Measurements from ENCODE around the gene NSD1. TPM values are rescaled to one million over a fixed set of nuclear protein-coding genes. Genes with fewer than 3 reads are reported as not detected.

NSD1 gene
- total and polyA plus RNA-seq, 2 of the 4 experiments (the other 2 are of a cell fraction): 7.7 to 31.0 TPM

- Histone ChIP-seq H2BK20ac (ENCODE audit: low read depth, low read length) (no peak overlapping the region), H2BK5ac (ENCODE audit: low read depth, low read length, poor library complexity, severe bottlenecking) (no peak overlapping the region), H3K23ac (ENCODE audit: low read depth, low read length) (no peak overlapping the region), H2BK15ac (ENCODE audit: low read depth, low read length) (no peak overlapping the region), H3K56ac (ENCODE audit: extremely low read depth, insufficient read depth, low read length) (no peak overlapping the region), H3K14ac (replicated peaks; ENCODE audit: low read depth, low read length) (no peak overlapping the region), H2AK5ac (ENCODE audit: low read depth, low read length) (no peak overlapping the region), H4K5ac (ENCODE audit: low read depth, low read length) (no peak overlapping the region), H3K9me3 (ENCODE audit: control insufficient read depth, insufficient read depth, low read length) (no peaks in the 10 kb centered on the region), H3K4me2 (ENCODE audit: low read depth, low read length) (no peak overlapping the region), H3K4me1 (ENCODE audit: control insufficient read depth, insufficient read depth, low read length) (no peaks in the 10 kb centered on the region), H3K4ac (ENCODE audit: low read depth, low read length) (no peak overlapping the region), H4K8ac (ENCODE audit: low read depth in 2 of 2, low read length in 2 of 2) (no peak overlapping the region), H3K9me1 (ENCODE audit: insufficient read depth, low read length) (no peaks in the 10 kb centered on the region; the same call in 1 of the 2 replicates), H3K27ac (ENCODE audit: insufficient read depth, low read length) (no peak overlapping the region), H2AFZ (replicated peaks; ENCODE audit: low read length, poor library complexity) (no peak overlapping the region), H3K36me3 (ENCODE audit: control insufficient read depth, insufficient read depth, low read length) (no peaks in the 10 kb centered on the region), H3K79me1 (ENCODE audit: low read depth in 1 of 2, low read length in 2 of 2) (no peaks in the 10 kb centered on the region), H2BK120ac (ENCODE audit: low read depth, low read length) (no peak overlapping the region), H2AK9ac (replicated peaks; ENCODE audit: low read depth, low read length, poor library complexity) (no peak overlapping the region), H3K27me3 (ENCODE audit: control insufficient read depth, insufficient read depth, low read length) (no peaks in the 10 kb centered on the region), H3K4me3 (ENCODE audit: insufficient read depth, low read depth, low read length) (no peak overlapping the region), H3K18ac (ENCODE audit: low read depth, low read length) (no peak overlapping the region), H4K20me1 (ENCODE audit: insufficient read depth, low read length) (no peaks in the 10 kb centered on the region), H3K9ac (ENCODE audit: low read depth, low read length) (no peak overlapping the region), H4K91ac (ENCODE audit: insufficient read depth, low read depth, low read length) (no peak overlapping the region)
- BruUV-seq (replicated peaks): no TSS peak
- ChIA-PET POLR2A (ENCODE audit: unreplicated experiment) (no interaction called here), CTCF (no interaction called here)
- dilution Hi-C loops (cut with HindIII; ENCODE audit: low sequenced_read_pairs, unreplicated experiment) (no loop called here), intact Hi-C loops (cut with micrococcal nuclease) (no loop called here), in situ Hi-C loops (cut with MboI; ENCODE audit: low sequenced_read_pairs) (no loop called here)
- no peak for ATAC-seq (ENCODE audit: low read depth)
- 72% methylated on average over 4 of the region's 5 CpGs; no CpG with 5 or more reads in 1 of the 2 experiments for WGBS, 2 experiments (ENCODE audit: extremely low coverage in 2 of 2, insufficient read length in 1 of 2)
- TF ChIP-seq NFE2L2 (IDR thresholded peaks at IDR 0.05; ENCODE audit: low read depth, low read length): no peak
- no peak for TF ChIP-seq POLR2A (IDR thresholded peaks at IDR 0.05; ENCODE audit: low read depth, low read length)
- no peak for TF ChIP-seq BHLHE40 (IDR thresholded peaks at IDR 0.05; ENCODE audit: low read depth, low read length)
- no peak for TF ChIP-seq MAFK (IDR thresholded peaks at IDR 0.05; ENCODE audit: low read depth, low read length)
- no peak for TF ChIP-seq CEBPB (IDR thresholded peaks at IDR 0.05; ENCODE audit: low read depth, low read length)
- no peak for TF ChIP-seq MXI1 (IDR thresholded peaks at IDR 0.05; ENCODE audit: borderline replicate concordance, low read depth, low read length)
- TF ChIP-seq, protein P1, sequence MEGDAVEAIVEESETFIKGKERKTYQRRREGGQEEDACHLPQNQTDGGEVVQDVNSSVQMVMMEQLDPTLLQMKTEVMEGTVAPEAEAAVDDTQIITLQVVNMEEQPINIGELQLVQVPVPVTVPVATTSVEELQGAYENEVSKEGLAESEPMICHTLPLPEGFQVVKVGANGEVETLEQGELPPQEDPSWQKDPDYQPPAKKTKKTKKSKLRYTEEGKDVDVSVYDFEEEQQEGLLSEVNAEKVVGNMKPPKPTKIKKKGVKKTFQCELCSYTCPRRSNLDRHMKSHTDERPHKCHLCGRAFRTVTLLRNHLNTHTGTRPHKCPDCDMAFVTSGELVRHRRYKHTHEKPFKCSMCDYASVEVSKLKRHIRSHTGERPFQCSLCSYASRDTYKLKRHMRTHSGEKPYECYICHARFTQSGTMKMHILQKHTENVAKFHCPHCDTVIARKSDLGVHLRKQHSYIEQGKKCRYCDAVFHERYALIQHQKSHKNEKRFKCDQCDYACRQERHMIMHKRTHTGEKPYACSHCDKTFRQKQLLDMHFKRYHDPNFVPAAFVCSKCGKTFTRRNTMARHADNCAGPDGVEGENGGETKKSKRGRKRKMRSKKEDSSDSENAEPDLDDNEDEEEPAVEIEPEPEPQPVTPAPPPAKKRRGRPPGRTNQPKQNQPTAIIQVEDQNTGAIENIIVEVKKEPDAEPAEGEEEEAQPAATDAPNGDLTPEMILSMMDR (conservative IDR thresholded peaks at IDR 0.05; ENCODE audit: low read depth, low read length): no peak
- TF ChIP-seq USF2 (IDR thresholded peaks at IDR 0.05; ENCODE audit: low read depth, low read length): no peak
- TF ChIP-seq RAD21 (IDR thresholded peaks at IDR 0.05; ENCODE audit: low read length): no peak
- TF ChIP-seq CHD1 (IDR thresholded peaks at IDR 0.05; ENCODE audit: low read depth, low read length): no peak
- TF ChIP-seq, protein P2, sequence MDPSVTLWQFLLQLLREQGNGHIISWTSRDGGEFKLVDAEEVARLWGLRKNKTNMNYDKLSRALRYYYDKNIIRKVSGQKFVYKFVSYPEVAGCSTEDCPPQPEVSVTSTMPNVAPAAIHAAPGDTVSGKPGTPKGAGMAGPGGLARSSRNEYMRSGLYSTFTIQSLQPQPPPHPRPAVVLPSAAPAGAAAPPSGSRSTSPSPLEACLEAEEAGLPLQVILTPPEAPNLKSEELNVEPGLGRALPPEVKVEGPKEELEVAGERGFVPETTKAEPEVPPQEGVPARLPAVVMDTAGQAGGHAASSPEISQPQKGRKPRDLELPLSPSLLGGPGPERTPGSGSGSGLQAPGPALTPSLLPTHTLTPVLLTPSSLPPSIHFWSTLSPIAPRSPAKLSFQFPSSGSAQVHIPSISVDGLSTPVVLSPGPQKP (IDR thresholded peaks at IDR 0.05; ENCODE audit: borderline replicate concordance, low read depth, low read length): no peak
- TF ChIP-seq FOS (IDR thresholded peaks at IDR 0.05; ENCODE audit: low read depth, low read length): no peak
- TF ChIP-seq SMC3 (IDR thresholded peaks at IDR 0.05; ENCODE audit: low read depth, low read length): no peak
- no peak for TF ChIP-seq MAZ (IDR thresholded peaks at IDR 0.05; ENCODE audit: borderline replicate concordance, low read depth, low read length)
- no peak for TF ChIP-seq RFX5 (IDR thresholded peaks at IDR 0.05; ENCODE audit: low read depth, low read length)
- no peak for TF ChIP-seq RCOR1 (IDR thresholded peaks at IDR 0.05; ENCODE audit: insufficient replicate concordance, low read length)
- DNase-seq: no peak
Measured at GRCh38 chr5:177122566-177122965, 11.0 kb upstream of the NSD1 start.

Measured in IMR-90 (cell line).